HG02884 (cell line): Measurements from ENCODE around the gene CFAP68.
A peak's percentile ranks its signal among the peaks of the same experiment; 100 is the strongest.

Experiments used
- ATAC-seq: cut with Tn5 transposase; IDR thresholded peaks from one replicate; pipeline ENCODE4 v1.9.1; 2021; ENCODE audit warnings: mild to moderate bottlenecking, moderate library complexity; ENCODE audit not compliant: unreplicated experiment

Gene CFAP68

DNA sequence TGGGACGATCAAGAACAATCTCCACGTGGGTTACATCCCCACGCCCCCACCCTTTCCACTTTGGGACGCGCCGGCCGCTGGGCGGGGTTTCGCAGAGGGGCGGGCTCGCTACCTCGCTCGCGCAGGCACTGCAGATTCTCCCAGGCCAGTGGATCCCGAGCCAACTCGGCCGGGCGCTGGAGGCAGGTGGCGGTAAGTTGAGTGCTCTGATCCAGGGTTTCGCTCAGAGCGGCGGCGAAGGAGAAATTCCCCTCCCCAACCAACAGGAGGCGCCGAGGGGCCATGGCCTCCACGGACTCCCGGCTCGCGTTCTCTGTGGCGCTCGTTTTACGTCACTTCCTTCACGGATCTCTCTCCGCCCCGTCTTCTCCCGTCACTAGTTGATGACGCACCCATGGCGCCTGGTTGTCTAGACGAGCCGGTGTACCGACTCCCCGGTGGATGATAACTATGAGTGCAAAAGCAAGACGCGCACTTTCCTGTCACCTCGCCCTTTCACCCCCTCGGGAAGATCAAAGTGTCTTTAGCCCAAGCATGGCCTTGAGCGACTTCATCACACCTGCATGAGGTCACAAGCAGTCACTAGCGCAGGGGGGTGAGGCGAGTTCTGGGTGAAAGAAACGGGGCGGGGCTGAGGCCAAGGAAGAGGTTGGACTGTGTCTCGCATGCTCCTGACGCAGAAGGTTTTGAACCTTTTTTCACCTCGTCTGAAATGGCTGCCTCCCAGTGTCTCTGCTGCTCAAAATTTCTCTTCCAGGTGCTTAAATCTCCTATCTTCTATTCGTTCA, at the start of gene CFAP68, which contains the start of gene FDXACB1:
CFAP68 (plus strand) TSS at position 693 of the 788 bp plus-strand sequence; CDS start at position 713, 20 bp downstream.
FDXACB1 (minus strand) TSS at position 317 of the 788 bp plus-strand sequence; CDS start at position 284, 33 bp downstream.
- peak; percentile 84 for ATAC-seq

DNA sequence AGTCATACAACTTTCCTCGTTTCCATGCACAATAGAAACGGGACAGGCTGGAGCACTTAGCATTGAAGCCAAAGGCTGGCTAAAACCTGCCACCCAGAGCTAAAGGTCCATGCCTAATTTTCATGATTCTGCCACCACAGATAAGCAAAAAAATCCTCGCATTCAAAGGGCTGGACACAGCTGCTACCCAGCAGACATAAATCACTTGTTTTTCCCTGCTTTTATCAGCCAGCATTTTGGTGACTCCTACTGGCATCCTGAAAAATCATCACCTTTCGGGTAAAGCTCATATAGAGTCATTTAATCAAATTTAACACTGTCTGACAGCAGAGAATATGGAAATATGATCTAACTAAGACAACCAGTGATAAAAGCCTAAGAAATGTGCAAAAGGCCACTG, 45.8 kb upstream of the CFAP68 start:
- no peak for ATAC-seq

- no peak for ATAC-seq
Observed at GRCh38 chr11:111834432-111835163, 44.7 kb upstream of the CFAP68 start.

- ATAC-seq, result no peak
Observed at GRCh38 chr11:111835665-111836064, 43.7 kb upstream of the CFAP68 start.

GRCh38 chr11:111836162-111836561, 43.2 kb upstream of the CFAP68 start:
- ATAC-seq, result no peak

DNA sequence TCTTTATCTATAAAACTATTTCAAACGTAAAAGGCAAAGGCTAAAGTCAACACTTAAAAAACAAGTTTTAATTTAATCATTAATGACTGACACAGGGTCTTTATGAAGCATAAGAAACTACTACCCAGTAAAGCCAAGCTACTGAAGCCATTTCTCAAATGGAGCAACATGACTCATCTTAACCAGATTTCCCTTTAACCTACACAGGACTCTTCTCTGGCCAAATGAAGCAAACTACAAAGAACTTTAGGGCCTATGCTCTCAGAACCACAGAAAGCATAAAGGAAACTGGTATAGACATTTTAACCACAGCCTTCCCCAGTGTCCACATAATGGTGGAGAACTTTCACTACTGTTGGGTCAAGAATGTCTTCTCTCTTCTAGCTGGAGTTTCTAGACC, 42.6 kb upstream of the CFAP68 start:
- ATAC-seq, result no peak

GRCh38 chr11:111837366-111837891, 41.9 kb upstream of the CFAP68 start:
- no peak for ATAC-seq

DNA sequence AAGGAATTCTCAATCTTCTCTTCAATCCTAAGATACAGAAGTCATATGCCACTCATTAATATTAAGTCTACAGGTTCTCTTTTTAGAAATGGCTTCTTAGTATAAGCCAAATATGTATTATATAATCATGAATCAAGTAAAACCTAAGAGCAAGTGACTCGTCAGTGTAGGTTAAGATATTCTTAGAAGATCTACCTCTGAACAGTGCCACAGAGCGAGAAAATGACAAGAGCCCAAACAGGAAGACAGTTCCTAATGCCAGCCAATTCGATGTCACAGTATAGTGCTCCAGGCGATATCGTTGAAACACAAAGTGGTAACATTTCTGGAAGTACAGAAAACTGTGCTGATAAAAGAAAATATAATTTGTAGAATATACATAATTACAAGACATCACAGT, 41.3 kb upstream of the CFAP68 start:
- ATAC-seq, result no peak

GRCh38 chr11:111840143-111840542, 39.2 kb upstream of the CFAP68 start:
- no peak for ATAC-seq

- ATAC-seq, result peak; percentile 56
Observed at GRCh38 chr11:111841370-111842053, 37.8 kb upstream of the CFAP68 start.

- no peak for ATAC-seq
Observed at GRCh38 chr11:111843661-111844060, 35.7 kb upstream of the CFAP68 start.

DNA sequence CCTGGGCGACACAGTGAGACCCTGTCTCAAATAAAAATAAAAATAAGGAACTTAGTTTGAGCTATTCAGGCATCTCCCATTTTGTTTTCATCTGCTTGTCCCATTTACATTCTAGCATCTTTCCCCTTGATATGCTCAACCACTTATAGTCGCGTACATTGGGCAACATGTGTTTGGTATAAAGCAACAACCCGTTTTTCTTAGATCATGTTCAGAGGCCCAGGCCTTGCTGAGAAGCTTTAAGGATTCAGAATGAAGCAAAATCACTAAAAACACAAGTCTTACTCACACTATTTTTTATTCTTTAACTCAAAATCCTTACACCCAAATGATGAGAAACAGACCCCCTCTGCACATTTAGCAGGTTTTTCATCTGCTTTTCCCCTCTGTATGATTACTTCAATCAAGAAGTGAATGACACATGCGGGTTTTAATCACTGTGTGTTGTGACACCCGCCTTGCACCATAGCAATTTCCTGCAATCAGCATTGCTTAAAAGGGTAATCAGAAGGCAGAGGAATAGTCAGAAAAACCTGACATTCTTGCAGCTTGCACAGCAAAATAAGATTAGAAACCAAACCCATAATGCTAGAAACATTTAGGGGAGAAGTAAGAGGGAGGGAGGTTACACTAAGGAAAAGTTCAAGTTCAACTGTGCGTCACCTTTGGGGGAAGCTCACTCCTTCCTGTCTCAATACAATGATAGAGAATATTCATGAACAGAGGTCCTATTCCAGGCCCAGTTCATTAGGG, 33.9 kb upstream of the CFAP68 start:
- no peak for ATAC-seq

GRCh38 chr11:111846063-111846462, 33.3 kb upstream of the CFAP68 start:
- no peak for ATAC-seq

- ATAC-seq, result no peak
Observed at GRCh38 chr11:111846636-111847035, 32.7 kb upstream of the CFAP68 start.

- no peak for ATAC-seq
Observed at GRCh38 chr11:111849631-111850030, 29.7 kb upstream of the CFAP68 start.

DNA sequence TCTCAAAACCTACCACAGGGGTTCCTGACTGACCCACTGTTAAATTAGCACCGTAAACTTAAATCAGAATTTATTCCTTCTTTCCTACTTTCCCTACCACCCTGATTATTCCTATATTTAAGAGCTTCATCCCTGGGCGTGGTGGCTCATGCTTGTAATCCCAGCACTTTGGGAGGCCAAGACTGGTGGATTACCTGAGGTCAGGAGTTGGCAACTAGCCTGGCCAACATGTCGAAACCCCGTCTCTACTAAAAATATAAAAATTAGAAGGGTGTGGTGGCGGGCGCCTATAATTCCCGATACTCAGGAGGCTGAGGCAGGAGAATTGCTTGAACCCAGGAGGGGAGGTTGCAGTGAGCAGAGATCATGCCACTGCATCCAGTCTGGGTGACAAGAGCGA, 28.3 kb upstream of the CFAP68 start:
- no peak for ATAC-seq

GRCh38 chr11:111851636-111852035, 27.7 kb upstream of the CFAP68 start:
- no peak for ATAC-seq

DNA sequence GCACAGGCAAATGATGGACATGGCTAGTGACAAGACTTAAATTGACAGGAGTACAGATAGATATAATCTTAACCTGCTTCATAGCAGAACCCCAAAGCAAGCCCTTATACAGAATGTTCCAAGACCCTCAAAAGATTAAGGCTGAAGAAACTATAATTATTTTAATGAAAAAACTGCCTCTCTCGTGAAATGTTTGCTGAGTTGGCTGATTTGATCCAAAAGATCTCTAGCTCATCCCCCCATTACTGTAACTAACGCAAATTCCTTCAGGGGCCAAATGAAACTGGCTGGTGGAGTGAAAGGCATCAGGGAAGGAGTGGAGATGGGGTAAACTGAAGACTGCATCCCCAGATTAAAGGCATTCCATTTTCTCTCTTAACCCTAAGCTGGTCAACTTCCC, 27.2 kb upstream of the CFAP68 start:
- no peak for ATAC-seq

GRCh38 chr11:111855506-111855905, 23.8 kb upstream of the CFAP68 start:
- ATAC-seq, result no peak

DNA sequence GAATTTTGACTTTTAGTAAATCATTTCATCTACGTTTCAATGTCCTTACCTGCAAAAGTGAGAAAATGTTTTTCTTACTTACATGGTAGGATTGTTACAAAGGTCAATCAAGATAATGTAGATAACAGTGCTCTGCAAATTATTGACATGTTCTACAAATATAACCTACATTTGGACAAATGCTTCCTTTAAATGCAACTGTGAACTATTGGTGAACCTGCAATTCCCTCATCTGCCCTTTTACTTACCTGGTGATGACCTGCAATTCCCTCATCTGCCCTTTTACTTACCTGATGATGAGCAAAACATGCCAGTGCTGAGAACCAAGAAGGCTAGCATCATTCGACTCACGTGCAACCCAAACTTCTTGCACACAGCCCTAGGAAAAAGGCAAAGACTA, 19.1 kb upstream of the CFAP68 start:
- ATAC-seq, result no peak

DNA sequence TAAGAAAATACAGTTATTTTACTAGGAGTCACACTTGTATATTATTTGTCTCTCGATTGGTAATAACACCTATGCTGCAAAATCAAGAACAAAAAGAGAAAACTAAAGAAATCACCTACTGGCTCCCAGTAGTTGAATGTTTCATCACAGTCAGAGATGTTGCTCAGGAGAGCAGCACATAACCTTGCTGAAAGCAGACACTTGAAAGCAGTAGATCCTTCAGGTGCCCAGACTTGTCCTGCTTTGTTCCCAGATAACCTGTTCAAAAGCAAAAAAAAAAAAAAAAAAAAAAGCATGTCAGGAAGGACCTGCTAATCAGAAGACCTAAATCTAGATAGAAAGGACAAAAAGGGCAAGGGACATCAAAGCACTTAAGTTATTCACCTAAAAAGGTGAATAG, 9.2 kb upstream of the CFAP68 start:
- no peak for ATAC-seq
